Stomach (tissue), 9 donors: Measurements from ENCODE around the gene BLTP3A. TPM values are rescaled to one million over a fixed set of nuclear protein-coding genes. Genes with fewer than 3 reads are reported as not detected.

Source experiments
- DNase-seq, 2 donors: peaks; one replicate each; pipeline versions ENCODE4 v3.0.0 to v3.0.0-alpha.2; 2013 to 2019
- H3K27ac ChIP-seq, 5 donors: fragments of 200-600 bp in 4 of 5; sonication (generic) in 4 of 5; one replicate each; pipeline ENCODE4 v1.5.1; 2013 to 2019; ENCODE audit warnings: mild to moderate bottlenecking in 1 of 5, moderate library complexity in 1 of 5
- H3K27me3 ChIP-seq, 3 donors: fragments of 200-600 bp; sonication (generic); one replicate each; pipeline ENCODE4 v1.5.1; 2017 to 2019; ENCODE audit warnings: mixed run types in 1 of 3
- H3K36me3 ChIP-seq, 4 donors: fragments of 200-600 bp; sonication (generic); 1 replicate in 3 of 4; 2 replicates in 1 of 4; pipeline ENCODE4 v1.5.1; 2016 to 2019
- H3K4me1 ChIP-seq, 4 donors: fragments of 200-600 bp; sonication (generic); one replicate each; pipeline ENCODE4 v1.5.1; 2016 to 2019
- H3K4me3 ChIP-seq, 4 donors: fragments of 200-600 bp; sonication (generic) in 3 of 4; one replicate each; pipeline ENCODE4 v1.5.1; 2016 to 2019; ENCODE audit warnings: mild to moderate bottlenecking in 1 of 4
- H3K9me3 ChIP-seq, 4 donors: fragments of 200-600 bp; sonication (generic); one replicate each; pipeline ENCODE4 v1.5.1; 2016 to 2019
- EP300 ChIP-seq: sonication (generic); formaldehyde crosslinking; IDR thresholded peaks from one replicate; pipeline ENCODE4 v1.6.1; 2017; ENCODE audit warnings: antibody characterized with exemption
- POLR2A ChIP-seq, 4 donors: fragments of 450-650 bp; IDR thresholded peaks; one replicate each; pipeline ENCODE4 v1.6.1; 2016; ENCODE audit warnings: antibody characterized with exemption in 4 of 4, control low read depth in 2 of 4, mild to moderate bottlenecking in 1 of 4, moderate library complexity in 1 of 4
- POLR2AphosphoS5 ChIP-seq, 3 donors: sonication (generic); formaldehyde crosslinking; IDR thresholded peaks; one replicate each; pipeline ENCODE4 v1.6.1; 2016; ENCODE audit warnings: antibody characterized with exemption in 3 of 3
- WGBS, 5 donors: extraction: QIAGEN DNeasy Blood & Tissue Kit in 3 of 5; methylation state at CpG; one replicate each; pipeline versions ENCODE4 v1.1.5 to v1.1.7; 2013 to 2018; 5-methylcytosine and 5-hydroxymethylcytosine counted together
- intact Hi-C: fragments of 100-400 bp; cut with DNase I; formaldehyde crosslinking; loops from one replicate; pipeline ENCODE4 v1.15.1; 2023; ENCODE audit warnings: low total_unique reads
- polyA plus RNA-seq, 3 donors: library from polyadenylated mRNA; stranded (reverse); fragments of 200-250 nt; gene quantifications; one replicate each; pipeline ENCODE4 v1.2.3, GENCODE V29; 2013
- total RNA-seq, 5 donors: library from RNA; depleted of rRNA; stranded (reverse); fragments of >200 nt; gene quantifications; one replicate each; pipeline versions ENCODE4 v1.1.0 to v1.2.3, GENCODE V29; 2014 to 2016
- TF ChIP-seq, protein P1 (sequence below), 7 experiments: fragments of 450-650 bp in 4 of 7; fragments of 200-600 bp in 3 of 7; sonication (generic) in 3 of 7; IDR thresholded peaks; one replicate each; pipeline ENCODE4 v1.5.1; 2016 to 2019; ENCODE audit warnings: antibody characterized with exemption in 7 of 7, control low read depth in 2 of 7, mild to moderate bottlenecking in 1 of 7
- donor health status: healthy with polysubstance abuse.
- donor health status: Bipolar disorder and iron deficiency.
- donor health status: healthy.

The BLTP3A gene
- total and polyA plus RNA-seq, 8 donors = 2.0 to 17.5 (median 8.3) TPM

DNA sequence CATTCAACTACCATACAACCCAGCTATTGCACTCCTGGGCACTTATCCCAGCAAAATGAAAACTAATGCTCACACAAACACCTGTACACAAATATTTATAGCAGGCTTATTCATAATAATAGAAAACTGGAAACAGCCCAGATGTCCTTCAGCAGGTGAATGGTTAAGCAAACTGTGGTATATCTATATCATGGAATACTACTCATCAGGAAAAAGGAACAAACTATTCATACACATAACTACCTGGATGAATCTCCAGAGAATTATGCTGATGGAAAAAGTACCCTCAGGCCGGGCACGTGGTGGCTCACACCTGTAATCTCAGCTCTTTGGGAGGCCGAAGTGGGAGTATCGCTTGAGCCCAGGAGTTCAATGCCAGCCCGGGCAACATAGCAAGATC lies 3.8 kb upstream of the BLTP3A start:
- Histone ChIP-seq H3K4me3 (no peak overlapping the region), H3K27ac (no peak overlapping the region), H3K9me3 (no peaks in the 10 kb centered on the region), H3K36me3 (no peaks in the 10 kb centered on the region), H3K4me1 (peaks cover 11 to 16% (median 14%) of the 10 kb centered on the region in 4 donors), H3K27me3 (no peaks in the 10 kb centered on the region)
- intact Hi-C loops = no loop called here
- 97 to 100% (median 99%) methylated on average over 5 of the region's 5 CpGs for WGBS, 5 donors
- no peak for DNase-seq
- no peak for TF ChIP-seq POLR2AphosphoS5 (IDR thresholded peaks at IDR 0.05)
- TF ChIP-seq, protein P1, sequence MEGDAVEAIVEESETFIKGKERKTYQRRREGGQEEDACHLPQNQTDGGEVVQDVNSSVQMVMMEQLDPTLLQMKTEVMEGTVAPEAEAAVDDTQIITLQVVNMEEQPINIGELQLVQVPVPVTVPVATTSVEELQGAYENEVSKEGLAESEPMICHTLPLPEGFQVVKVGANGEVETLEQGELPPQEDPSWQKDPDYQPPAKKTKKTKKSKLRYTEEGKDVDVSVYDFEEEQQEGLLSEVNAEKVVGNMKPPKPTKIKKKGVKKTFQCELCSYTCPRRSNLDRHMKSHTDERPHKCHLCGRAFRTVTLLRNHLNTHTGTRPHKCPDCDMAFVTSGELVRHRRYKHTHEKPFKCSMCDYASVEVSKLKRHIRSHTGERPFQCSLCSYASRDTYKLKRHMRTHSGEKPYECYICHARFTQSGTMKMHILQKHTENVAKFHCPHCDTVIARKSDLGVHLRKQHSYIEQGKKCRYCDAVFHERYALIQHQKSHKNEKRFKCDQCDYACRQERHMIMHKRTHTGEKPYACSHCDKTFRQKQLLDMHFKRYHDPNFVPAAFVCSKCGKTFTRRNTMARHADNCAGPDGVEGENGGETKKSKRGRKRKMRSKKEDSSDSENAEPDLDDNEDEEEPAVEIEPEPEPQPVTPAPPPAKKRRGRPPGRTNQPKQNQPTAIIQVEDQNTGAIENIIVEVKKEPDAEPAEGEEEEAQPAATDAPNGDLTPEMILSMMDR (IDR thresholded peaks at IDR 0.05) = no peak
- TF ChIP-seq EP300 = no peak
- TF ChIP-seq POLR2A (IDR thresholded peaks at IDR 0.05) = no peak

- WGBS, 5 donors = 3 to 7% (median 6%) methylated on average over 18 to 19 of the region's 19 CpGs
- TF ChIP-seq POLR2A (IDR thresholded peaks at IDR 0.05) (no peak), EP300 (no peak)
- TF ChIP-seq, protein P1 (IDR thresholded peaks at IDR 0.05) = peak in 1 of 7 experiments; percentile 4
- peaks cover 0 to 6% (median 0%) of the 10 kb centered on the region in 4 donors for H3K36me3 ChIP-seq
- H3K4me1 ChIP-seq = peaks cover 20 to 33% (median 30%) of the 10 kb centered on the region in 4 donors
- DNase-seq = peak; percentile 51 to 75
- intact Hi-C loops = no loop called here
- no peaks in the 10 kb centered on the region for H3K27me3 ChIP-seq
- H3K9me3 ChIP-seq = no peaks in the 10 kb centered on the region
- H3K27ac ChIP-seq = peak overlapping the region; percentile 71 to 98 (median 94)
- H3K4me3 ChIP-seq = peak overlapping the region; percentile 84 to 95 (median 90)
Measured at GRCh38 chr6:34791164-34791700, 651 bp upstream of the BLTP3A start.

GRCh38 chr6:34792605-34793500 lies 970 bp downstream of the BLTP3A start:
- peak overlapping the region; percentile 84 to 95 (median 90) for H3K4me3 ChIP-seq
- TF ChIP-seq EP300 (no peak), POLR2AphosphoS5 (IDR thresholded peaks at IDR 0.05) (peak in 1 of 3 donors; percentile 52)
- TF ChIP-seq, protein P1 (IDR thresholded peaks at IDR 0.05) = no peak
- intact Hi-C loops = no loop called here
- no peaks in the 10 kb centered on the region for H3K27me3 ChIP-seq
- no peaks in the 10 kb centered on the region for H3K9me3 ChIP-seq
- peaks cover 0 to 6% (median 0%) of the 10 kb centered on the region in 4 donors for H3K36me3 ChIP-seq
- H3K27ac ChIP-seq = peak overlapping the region; percentile 71 to 98 (median 94)
- peaks cover 30 to 45% (median 41%) of the 10 kb centered on the region in 4 donors for H3K4me1 ChIP-seq
- WGBS, 5 donors = 8 to 13% (median 10%) methylated on average over 20 of the region's 20 CpGs
- DNase-seq = peak; percentile 40 to 69

DNA sequence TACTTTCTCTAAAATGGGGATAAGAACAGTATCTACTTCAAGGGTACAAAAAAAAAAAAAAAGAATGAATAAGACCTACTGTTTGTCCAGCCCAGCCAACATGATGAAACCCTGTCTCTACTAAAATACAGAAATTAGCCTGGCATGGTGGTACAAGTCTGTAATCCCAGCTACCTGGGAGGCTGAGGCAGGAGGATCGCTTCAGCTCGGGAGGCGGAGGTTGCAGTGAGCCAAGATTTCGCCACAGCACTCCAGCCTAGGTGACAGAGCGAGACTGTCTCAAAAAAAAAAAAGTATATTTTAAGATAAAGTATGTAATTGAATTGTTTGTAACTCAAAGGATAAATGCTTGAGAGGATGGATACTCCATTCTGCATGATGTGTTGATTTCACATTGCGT lies 2.0 kb downstream of the BLTP3A start:
- H3K36me3 ChIP-seq = peaks cover 0 to 6% (median 0%) of the 10 kb centered on the region in 4 donors
- TF ChIP-seq POLR2AphosphoS5 (IDR thresholded peaks at IDR 0.05) = no peak
- H3K4me3 ChIP-seq = peak overlapping the region in 1 of 4 donors; percentile 84
- H3K9me3 ChIP-seq = no peaks in the 10 kb centered on the region
- H3K27ac ChIP-seq = no peak overlapping the region
- peaks cover 30 to 45% (median 41%) of the 10 kb centered on the region in 4 donors for H3K4me1 ChIP-seq
- no peak for DNase-seq
- WGBS, 5 donors = 96 to 98% (median 98%) methylated on average over 6 of the region's 6 CpGs
- intact Hi-C loops = no loop called here
- H3K27me3 ChIP-seq = no peaks in the 10 kb centered on the region
